Osteoblast (primary cell): ENCODE results near the gene STRN3. TPM values are rescaled to one million over a fixed set of nuclear protein-coding genes. Genes with fewer than 3 reads are reported as not detected.

Experiments
- DNase-seq: peaks from one replicate; pipeline ENCODE4 v3.0.0; 2011; ENCODE audit warnings: low spot score, mixed read lengths; ENCODE audit not compliant: insufficient read length; ENCODE audit errors: missing footprints
- H2AFZ ChIP-seq: 2 replicates; pipeline ENCODE4 v1.6.0; 2011; ENCODE audit warnings: mild to moderate bottlenecking, low read length
- H3K27ac ChIP-seq: 2 replicates; pipeline ENCODE4 v1.5.1; 2011; ENCODE audit warnings: mild to moderate bottlenecking, low read depth, low read length, moderate library complexity
- H3K27me3 ChIP-seq: 2 replicates; pipeline ENCODE4 v1.6.0; 2012; ENCODE audit warnings: mild to moderate bottlenecking, control low read depth, inconsistent platforms, low read length, moderate library complexity; ENCODE audit not compliant: insufficient read depth
- H3K36me3 ChIP-seq: 2 replicates; pipeline ENCODE4 v1.5.1; 2011; ENCODE audit warnings: mild to moderate bottlenecking, low read length, control low read depth, moderate library complexity; ENCODE audit not compliant: insufficient read depth
- H3K4me1 ChIP-seq: 2 replicates; pipeline ENCODE4 v1.5.1; 2011; ENCODE audit warnings: mild to moderate bottlenecking, low read length, control low read depth, moderate library complexity; ENCODE audit not compliant: insufficient read depth
- H3K4me2 ChIP-seq: 2 replicates; pipeline ENCODE4 v1.6.0; 2011; ENCODE audit warnings: mild to moderate bottlenecking, low read length; ENCODE audit not compliant: insufficient read depth
- H3K4me3 ChIP-seq: fragments of 200-600 bp; sonication (generic); 3 replicates; pipeline ENCODE4 v1.5.1; 2012; ENCODE audit warnings: mild to moderate bottlenecking, low read length, inconsistent platforms; ENCODE audit not compliant: insufficient read depth
- H3K79me2 ChIP-seq: 2 replicates; pipeline ENCODE4 v1.6.0; 2012; ENCODE audit warnings: mild to moderate bottlenecking, low read length, control low read depth, inconsistent platforms; ENCODE audit not compliant: insufficient read depth
- H3K9me3 ChIP-seq: 2 replicates; pipeline ENCODE4 v1.5.1; 2011; ENCODE audit warnings: low read depth, low read length, control low read depth
- H4K20me1 ChIP-seq: 2 replicates; pipeline ENCODE4 v1.6.0; 2012; ENCODE audit warnings: mild to moderate bottlenecking, low read length, control low read depth; ENCODE audit not compliant: insufficient read depth
- CTCF ChIP-seq: IDR thresholded peaks from 2 replicates; pipeline ENCODE4 v1.5.1; 2011; ENCODE audit warnings: mild to moderate bottlenecking, low read depth, low read length, moderate library complexity; ENCODE audit errors: extremely low read depth
- total RNA-seq: library from RNA; depleted of rRNA; stranded (reverse); fragments of >200 nt; gene quantifications from 2 replicates; pipeline ENCODE4 v1.2.3, GENCODE V29; 2012

Gene STRN3
- total RNA-seq, 1 donor = 55.7 TPM

- Histone ChIP-seq H3K79me2 (peaks cover 2% of the 10 kb centered on the region), H3K4me3 (no peak overlapping the region), H4K20me1 (peaks cover 7% of the 10 kb centered on the region), H3K36me3 (peaks cover 25% of the 10 kb centered on the region), H3K27me3 (no peaks in the 10 kb centered on the region), H3K27ac (no peak overlapping the region), H3K4me1 (peaks cover 6% of the 10 kb centered on the region), H3K9me3 (no peaks in the 10 kb centered on the region), H3K4me2 (no peak overlapping the region), H2AFZ (no peak overlapping the region)
- TF ChIP-seq CTCF = no peak
- no peak for DNase-seq
Observed at GRCh38 chr14:30894923-30895515, 131.2 kb downstream of the STRN3 start.

GRCh38 chr14:30893819-30894218, 132.4 kb downstream of the STRN3 start:
- Histone ChIP-seq H3K27ac (no peak overlapping the region), H3K27me3 (no peaks in the 10 kb centered on the region), H4K20me1 (peaks cover 7% of the 10 kb centered on the region), H3K4me1 (peaks cover 6% of the 10 kb centered on the region), H3K4me3 (no peak overlapping the region), H3K9me3 (no peaks in the 10 kb centered on the region), H3K79me2 (peaks cover 2% of the 10 kb centered on the region), H3K36me3 (peaks cover 25% of the 10 kb centered on the region), H3K4me2 (no peak overlapping the region), H2AFZ (no peak overlapping the region)
- TF ChIP-seq CTCF = no peak
- DNase-seq = no peak

GRCh38 chr14:30889244-30889594, 137.0 kb downstream of the STRN3 start:
- TF ChIP-seq CTCF = no peak

GRCh38 chr14:30888480-30889243, 137.5 kb downstream of the STRN3 start:
- Histone ChIP-seq H3K4me1 (peaks cover 10% of the 10 kb centered on the region), H3K79me2 (no peaks in the 10 kb centered on the region), H4K20me1 (no peaks in the 10 kb centered on the region), H3K27me3 (no peaks in the 10 kb centered on the region), H3K36me3 (no peaks in the 10 kb centered on the region), H2AFZ (no peak overlapping the region), H3K4me3 (no peak overlapping the region), H3K27ac (no peak overlapping the region), H3K9me3 (no peaks in the 10 kb centered on the region), H3K4me2 (no peak overlapping the region)
- no peak for TF ChIP-seq CTCF
- no peak for DNase-seq

More at GRCh38 chr14:30889244-30889594, 137.0 kb downstream of the STRN3 start:
- Histone ChIP-seq H3K79me2 (no peaks in the 10 kb centered on the region), H3K4me3 (no peak overlapping the region), H3K9me3 (no peaks in the 10 kb centered on the region), H3K27me3 (no peaks in the 10 kb centered on the region), H3K36me3 (peaks cover 5% of the 10 kb centered on the region), H2AFZ (no peak overlapping the region), H3K4me1 (peaks cover 10% of the 10 kb centered on the region), H4K20me1 (no peaks in the 10 kb centered on the region), H3K27ac (no peak overlapping the region), H3K4me2 (no peak overlapping the region)
- no peak for DNase-seq
